GM12873 (cell line): ENCODE data around the gene TLR5.

Experiments used
- CTCF ChIP-seq: IDR thresholded peaks from 2 replicates; pipeline ENCODE4 v1.5.1; 2012; ENCODE audit warnings: low read depth, mild to moderate bottlenecking, moderate library complexity, low read length, control low read depth; ENCODE audit not compliant: insufficient read depth; ENCODE audit errors: missing control alignments

The TLR5 gene

GRCh38 chr1:223155153-223155552, 12.1 kb upstream of the TLR5 start:
- TF ChIP-seq CTCF = no peak

- TF ChIP-seq CTCF = no peak
These were observed 10.4 kb upstream of the TLR5 start for GRCh38 chr1:223153177-223154119.

GRCh38 chr1:223152399-223152798, 9.4 kb upstream of the TLR5 start:
- no peak for TF ChIP-seq CTCF

GRCh38 chr1:223150443-223150842, 7.4 kb upstream of the TLR5 start:
- TF ChIP-seq CTCF = no peak

GRCh38 chr1:223147873-223148272, 4.8 kb upstream of the TLR5 start:
- no peak for TF ChIP-seq CTCF

- no peak for TF ChIP-seq CTCF
These were observed 4.4 kb upstream of the TLR5 start for GRCh38 chr1:223147409-223147808.

- TF ChIP-seq CTCF = no peak
These were observed 3.7 kb upstream of the TLR5 start for GRCh38 chr1:223146745-223147144.
